ENCODE measurements around the gene TRMT6. TPM values are rescaled to one million over a fixed set of nuclear protein-coding genes. Genes with fewer than 3 reads are reported as not detected.

TRMT6 gene
- total and polyA plus RNA-seq, 10 of the 15 experiments (the other 5 are each of a cell fraction or from before 2014, with no cell fraction given) = 18.2 to 35.5 (median 22.6) TPM

GRCh38 chr20:5975778-5976177, 25.4 kb upstream of the TRMT6 start (continued):
- TF ChIP-seq ZBTB11 (CRISPR knock-in tag; IDR thresholded peaks at IDR 0.05) (no peak), HDGF (IDR thresholded peaks at IDR 0.05) (no peak)

GRCh38 chr20:5974531-5974930, 24.2 kb upstream of the TRMT6 start:
- no peaks in the 10 kb centered on the region for H4K20me1 ChIP-seq (ENCODE audit: control insufficient read depth, insufficient read depth)
- POLR2A ChIA-PET = interaction anchor here (1.0 kb wide), 1 partner anchor 11 kb away, joined by 7 read pairs; no protein-coding TSS in a partner anchor
- H3K4me2 ChIP-seq (ENCODE audit: control insufficient read depth, insufficient read depth) = no peak overlapping the region
- no peaks in the 10 kb centered on the region for H3K79me2 ChIP-seq (ENCODE audit: control insufficient read depth, insufficient read depth, low read length)
- SMC1A ChIA-PET (ENCODE audit: uncharacterized antibody, unreplicated experiment) = no interaction called here
- H2AFZ ChIP-seq (ENCODE audit: control insufficient read depth, low read depth, low read length) = no peak overlapping the region
- no peak overlapping the region for H3K27ac ChIP-seq (ENCODE audit: control insufficient read depth, insufficient read depth)
- H3K9ac ChIP-seq (ENCODE audit: control insufficient read depth, insufficient read depth, low read length) = no peak overlapping the region
- peaks cover 7 to 32% of the 10 kb centered on the region in 2 experiments for H3K36me3 ChIP-seq (ENCODE audit: control insufficient read depth in 2 of 2, insufficient read depth in 2 of 2, low read length in 1 of 2)
- ATAC-seq = no peak
- DNase-seq (ENCODE audit: low read depth, low spot score) = no peak
- BruUV-seq (replicated peaks) = no TSS peak
- in situ Hi-C loops (cut with MboI) = no loop called here
- no peak overlapping the region for H3K4me3 ChIP-seq
- no peak for FAIRE-seq
- CTCF ChIA-PET = no interaction called here
- intact Hi-C loops (cut with micrococcal nuclease; ENCODE audit: unreplicated experiment) = no loop called here
- H3K4me1 ChIP-seq (ENCODE audit: control insufficient read depth, insufficient read depth, low read length) = no peaks in the 10 kb centered on the region
- TF ChIP-seq, protein P1, sequence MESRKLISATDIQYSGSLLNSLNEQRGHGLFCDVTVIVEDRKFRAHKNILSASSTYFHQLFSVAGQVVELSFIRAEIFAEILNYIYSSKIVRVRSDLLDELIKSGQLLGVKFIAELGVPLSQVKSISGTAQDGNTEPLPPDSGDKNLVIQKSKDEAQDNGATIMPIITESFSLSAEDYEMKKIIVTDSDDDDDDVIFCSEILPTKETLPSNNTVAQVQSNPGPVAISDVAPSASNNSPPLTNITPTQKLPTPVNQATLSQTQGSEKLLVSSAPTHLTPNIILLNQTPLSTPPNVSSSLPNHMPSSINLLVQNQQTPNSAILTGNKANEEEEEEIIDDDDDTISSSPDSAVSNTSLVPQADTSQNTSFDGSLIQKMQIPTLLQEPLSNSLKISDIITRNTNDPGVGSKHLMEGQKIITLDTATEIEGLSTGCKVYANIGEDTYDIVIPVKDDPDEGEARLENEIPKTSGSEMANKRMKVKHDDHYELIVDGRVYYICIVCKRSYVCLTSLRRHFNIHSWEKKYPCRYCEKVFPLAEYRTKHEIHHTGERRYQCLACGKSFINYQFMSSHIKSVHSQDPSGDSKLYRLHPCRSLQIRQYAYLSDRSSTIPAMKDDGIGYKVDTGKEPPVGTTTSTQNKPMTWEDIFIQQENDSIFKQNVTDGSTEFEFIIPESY (IDR thresholded peaks at IDR 0.05) = no peak
- 0 out of 2 replicates have a peak, but pooled peaks have one; percentile 10 for TF ChIP-seq RUNX3 (IDR thresholded peaks at IDR 0.05; ENCODE audit: low read length)
- TF ChIP-seq PAX8 (IDR thresholded peaks at IDR 0.05) = no peak
- RAD21 ChIA-PET (ENCODE audit: unreplicated experiment) = no interaction called here
- H3K9me3 ChIP-seq (replicated peaks; ENCODE audit: control insufficient read depth, insufficient read depth, low read length) = no peaks in the 10 kb centered on the region
- no peaks in the 10 kb centered on the region for H3K27me3 ChIP-seq (replicated peaks in 1 of 2; ENCODE audit: control insufficient read depth in 2 of 2, insufficient read depth in 2 of 2, low read length in 1 of 2)
- 95% methylated on average over 1 of the region's 1 CpG for WGBS (ENCODE audit: insufficient coverage, insufficient replicate concordance, low lambda C conversion rate, missing lambda C conversion rate)

All from GM12878 (cell line).